ENCODE data around the gene ANO5. TPM values are rescaled to one million over a fixed set of nuclear protein-coding genes. Genes with fewer than 3 reads are reported as not detected.

ANO5 gene
- total and polyA plus RNA-seq, 2 donors (not counting 1 experiment from before 2014, with no cell fraction given), result 0.06 to 4.1 TPM

DNA sequence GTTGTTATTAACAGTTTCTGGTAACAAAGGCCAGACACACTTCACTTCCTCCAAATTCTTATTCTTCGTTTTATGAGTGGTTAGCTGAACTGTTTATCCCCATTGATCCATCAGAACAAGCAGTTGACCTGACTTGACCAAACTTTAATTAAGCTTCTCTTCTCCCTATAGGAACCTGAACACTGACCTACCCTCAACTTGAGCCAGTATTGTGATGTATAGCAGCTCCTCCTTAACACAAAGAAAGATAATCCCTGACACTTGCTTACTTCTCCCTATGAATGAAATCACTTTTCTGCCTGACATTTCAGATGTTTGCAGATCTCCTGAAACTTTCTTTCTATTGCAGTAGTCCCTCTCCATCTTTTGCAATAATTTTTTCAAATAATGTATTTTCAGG is 41.9 kb downstream of the ANO5 start:
- Histone ChIP-seq H3K36me3 (ENCODE audit: control insufficient read depth, insufficient read depth, low read length) (no peaks in the 10 kb centered on the region), H3K9me3 (ENCODE audit: control insufficient read depth, insufficient read depth, low read depth, low read length) (no peaks in the 10 kb centered on the region), H3K79me2 (ENCODE audit: control insufficient read depth, insufficient read depth, low read length) (no peaks in the 10 kb centered on the region), H3K4me2 (ENCODE audit: extremely low read depth, insufficient read depth, low read length) (no peak overlapping the region), H3K4me3 (replicated peaks in 1 of 4; ENCODE audit: control extremely low read depth in 1 of 4, insufficient read depth in 1 of 4, low read depth in 3 of 4, low read length in 4 of 4) (no peak overlapping the region), H3K4me1 (ENCODE audit: control insufficient read depth, extremely low read depth, insufficient read depth, low read length) (no peaks in the 10 kb centered on the region), H4K20me1 (ENCODE audit: control insufficient read depth, extremely low read depth, insufficient read depth, low read length) (no peaks in the 10 kb centered on the region), H3K9ac (ENCODE audit: insufficient read depth, low read length) (no peak overlapping the region), H3K27me3 (ENCODE audit: control insufficient read depth, insufficient read depth, low read length) (no peaks in the 10 kb centered on the region), H3K27ac (ENCODE audit: insufficient read depth, low read length) (no peak overlapping the region), H2AFZ (ENCODE audit: low read length) (no peak overlapping the region)
- no peak for TF ChIP-seq EZH2 (IDR thresholded peaks at IDR 0.05; ENCODE audit: low read length, missing control alignments)
- TF ChIP-seq, protein P1, sequence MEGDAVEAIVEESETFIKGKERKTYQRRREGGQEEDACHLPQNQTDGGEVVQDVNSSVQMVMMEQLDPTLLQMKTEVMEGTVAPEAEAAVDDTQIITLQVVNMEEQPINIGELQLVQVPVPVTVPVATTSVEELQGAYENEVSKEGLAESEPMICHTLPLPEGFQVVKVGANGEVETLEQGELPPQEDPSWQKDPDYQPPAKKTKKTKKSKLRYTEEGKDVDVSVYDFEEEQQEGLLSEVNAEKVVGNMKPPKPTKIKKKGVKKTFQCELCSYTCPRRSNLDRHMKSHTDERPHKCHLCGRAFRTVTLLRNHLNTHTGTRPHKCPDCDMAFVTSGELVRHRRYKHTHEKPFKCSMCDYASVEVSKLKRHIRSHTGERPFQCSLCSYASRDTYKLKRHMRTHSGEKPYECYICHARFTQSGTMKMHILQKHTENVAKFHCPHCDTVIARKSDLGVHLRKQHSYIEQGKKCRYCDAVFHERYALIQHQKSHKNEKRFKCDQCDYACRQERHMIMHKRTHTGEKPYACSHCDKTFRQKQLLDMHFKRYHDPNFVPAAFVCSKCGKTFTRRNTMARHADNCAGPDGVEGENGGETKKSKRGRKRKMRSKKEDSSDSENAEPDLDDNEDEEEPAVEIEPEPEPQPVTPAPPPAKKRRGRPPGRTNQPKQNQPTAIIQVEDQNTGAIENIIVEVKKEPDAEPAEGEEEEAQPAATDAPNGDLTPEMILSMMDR (conservative IDR thresholded peaks at IDR 0.05 in 1 of 2, IDR thresholded peaks at IDR 0.05 in 1 of 2; ENCODE audit: low read depth in 1 of 2, low read length in 2 of 2), result no peak
- DNase-seq (ENCODE audit: low read depth in 2 of 2), result no peak

DNA sequence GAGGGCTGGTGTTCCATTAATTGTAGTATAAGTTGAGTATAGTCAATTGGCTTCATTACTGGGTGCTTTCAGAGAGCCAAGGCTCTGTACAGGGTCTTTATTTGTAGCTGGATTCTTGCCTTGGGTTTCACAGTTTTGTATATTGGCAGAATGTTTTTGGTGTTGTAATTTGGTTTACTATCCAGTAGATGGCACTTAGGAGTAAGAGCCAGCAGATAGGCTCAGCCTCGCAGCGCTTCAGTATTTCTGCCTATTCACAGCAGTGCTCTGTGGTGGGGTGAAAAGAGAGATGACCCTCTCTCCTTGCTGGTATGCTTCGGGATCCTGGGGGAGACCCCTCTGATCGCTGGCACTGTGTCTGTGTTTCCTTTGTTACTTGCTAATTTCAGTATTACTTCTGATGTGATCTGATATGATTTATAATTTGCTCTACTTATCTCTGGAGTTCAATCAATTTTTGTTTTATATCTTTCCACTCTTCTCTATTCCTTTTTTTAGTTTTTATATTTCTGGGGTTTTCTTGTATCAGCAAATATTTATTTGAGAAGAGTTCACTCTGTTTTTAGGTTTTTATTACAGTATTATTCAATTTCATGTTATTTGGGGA is 52.2 kb downstream of the ANO5 start:
- no peaks in the 10 kb centered on the region for H4K20me1 ChIP-seq (ENCODE audit: control insufficient read depth, extremely low read depth, insufficient read depth, low read length)
- H2AFZ ChIP-seq (ENCODE audit: low read length), result no peak overlapping the region
- no peaks in the 10 kb centered on the region for H3K36me3 ChIP-seq (ENCODE audit: control insufficient read depth, insufficient read depth, low read length)
- no peaks in the 10 kb centered on the region for H3K4me1 ChIP-seq (ENCODE audit: control insufficient read depth, extremely low read depth, insufficient read depth, low read length)
- no peak overlapping the region for H3K27ac ChIP-seq (ENCODE audit: insufficient read depth, low read length)
- H3K79me2 ChIP-seq (ENCODE audit: control insufficient read depth, insufficient read depth, low read length), result no peaks in the 10 kb centered on the region
- H3K9me3 ChIP-seq (ENCODE audit: control insufficient read depth, insufficient read depth, low read depth, low read length), result no peaks in the 10 kb centered on the region
- no peaks in the 10 kb centered on the region for H3K27me3 ChIP-seq (ENCODE audit: control insufficient read depth, insufficient read depth, low read length)
- no peak overlapping the region for H3K9ac ChIP-seq (ENCODE audit: insufficient read depth, low read length)
- no peak overlapping the region for H3K4me2 ChIP-seq (ENCODE audit: extremely low read depth, insufficient read depth, low read length)
- no peak for TF ChIP-seq EZH2 (IDR thresholded peaks at IDR 0.05; ENCODE audit: low read length, missing control alignments)
- TF ChIP-seq, protein P1 (conservative IDR thresholded peaks at IDR 0.05 in 1 of 2, IDR thresholded peaks at IDR 0.05 in 1 of 2; ENCODE audit: low read depth in 1 of 2, low read length in 2 of 2), result peak; percentile 55 to 67
- H3K4me3 ChIP-seq (replicated peaks in 1 of 4; ENCODE audit: control extremely low read depth in 1 of 4, insufficient read depth in 1 of 4, low read depth in 3 of 4, low read length in 4 of 4), result no peak overlapping the region
- peak; percentile 29 to 30 for DNase-seq (ENCODE audit: low read depth in 2 of 2)

DNA sequence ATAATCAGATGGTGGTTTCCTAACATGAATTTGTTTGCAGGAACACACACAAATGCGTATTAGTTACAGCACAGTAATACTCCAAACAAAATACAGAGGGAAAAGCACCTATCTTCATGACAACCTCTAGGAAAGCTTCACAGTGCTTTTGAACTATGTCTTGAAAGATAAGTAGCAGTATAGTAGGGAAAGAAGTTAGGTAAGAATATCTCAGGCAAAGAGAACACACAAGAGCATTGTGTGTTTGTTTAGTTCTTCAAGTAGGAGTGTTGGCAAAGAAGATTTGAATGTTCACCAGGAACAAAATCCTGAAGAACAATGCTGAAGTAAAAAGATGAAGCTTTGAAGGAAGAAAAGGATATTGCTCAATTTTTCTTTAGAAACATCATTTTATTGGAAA is 54.1 kb downstream of the ANO5 start:
- Histone ChIP-seq H3K9ac (ENCODE audit: insufficient read depth, low read length) (no peak overlapping the region), H3K9me3 (ENCODE audit: control insufficient read depth, insufficient read depth, low read depth, low read length) (no peaks in the 10 kb centered on the region)
- TF ChIP-seq, protein P1 (conservative IDR thresholded peaks at IDR 0.05 in 1 of 2, IDR thresholded peaks at IDR 0.05 in 1 of 2; ENCODE audit: low read depth in 1 of 2, low read length in 2 of 2), result no peak
- no peak for TF ChIP-seq EZH2 (IDR thresholded peaks at IDR 0.05; ENCODE audit: low read length, missing control alignments)

More for the DNA sequence above, 54.1 kb downstream of the ANO5 start:
- H3K4me2 ChIP-seq (ENCODE audit: extremely low read depth, insufficient read depth, low read length), result no peak overlapping the region
- no peak overlapping the region for H3K27ac ChIP-seq (ENCODE audit: insufficient read depth, low read length)
- no peaks in the 10 kb centered on the region for H3K4me1 ChIP-seq (ENCODE audit: control insufficient read depth, extremely low read depth, insufficient read depth, low read length)
- H3K79me2 ChIP-seq (ENCODE audit: control insufficient read depth, insufficient read depth, low read length), result no peaks in the 10 kb centered on the region
- no peaks in the 10 kb centered on the region for H3K27me3 ChIP-seq (ENCODE audit: control insufficient read depth, insufficient read depth, low read length)
- H4K20me1 ChIP-seq (ENCODE audit: control insufficient read depth, extremely low read depth, insufficient read depth, low read length), result no peaks in the 10 kb centered on the region
- no peak overlapping the region for H3K4me3 ChIP-seq (replicated peaks in 1 of 4; ENCODE audit: control extremely low read depth in 1 of 4, insufficient read depth in 1 of 4, low read depth in 3 of 4, low read length in 4 of 4)
- H3K36me3 ChIP-seq (ENCODE audit: control insufficient read depth, insufficient read depth, low read length), result no peaks in the 10 kb centered on the region
- H2AFZ ChIP-seq (ENCODE audit: low read length), result no peak overlapping the region
- no peak for DNase-seq (ENCODE audit: low read depth in 2 of 2)

Measured in fibroblast of lung (primary cell).